GM18498 (cell line): Measurements from ENCODE around the gene MADD.

Experiments
- ATAC-seq: cut with Tn5 transposase; IDR thresholded peaks from one replicate; pipeline ENCODE4 v1.9.1; 2021; ENCODE audit warnings: mild to moderate bottlenecking, moderate library complexity; ENCODE audit not compliant: unreplicated experiment

The MADD gene

DNA sequence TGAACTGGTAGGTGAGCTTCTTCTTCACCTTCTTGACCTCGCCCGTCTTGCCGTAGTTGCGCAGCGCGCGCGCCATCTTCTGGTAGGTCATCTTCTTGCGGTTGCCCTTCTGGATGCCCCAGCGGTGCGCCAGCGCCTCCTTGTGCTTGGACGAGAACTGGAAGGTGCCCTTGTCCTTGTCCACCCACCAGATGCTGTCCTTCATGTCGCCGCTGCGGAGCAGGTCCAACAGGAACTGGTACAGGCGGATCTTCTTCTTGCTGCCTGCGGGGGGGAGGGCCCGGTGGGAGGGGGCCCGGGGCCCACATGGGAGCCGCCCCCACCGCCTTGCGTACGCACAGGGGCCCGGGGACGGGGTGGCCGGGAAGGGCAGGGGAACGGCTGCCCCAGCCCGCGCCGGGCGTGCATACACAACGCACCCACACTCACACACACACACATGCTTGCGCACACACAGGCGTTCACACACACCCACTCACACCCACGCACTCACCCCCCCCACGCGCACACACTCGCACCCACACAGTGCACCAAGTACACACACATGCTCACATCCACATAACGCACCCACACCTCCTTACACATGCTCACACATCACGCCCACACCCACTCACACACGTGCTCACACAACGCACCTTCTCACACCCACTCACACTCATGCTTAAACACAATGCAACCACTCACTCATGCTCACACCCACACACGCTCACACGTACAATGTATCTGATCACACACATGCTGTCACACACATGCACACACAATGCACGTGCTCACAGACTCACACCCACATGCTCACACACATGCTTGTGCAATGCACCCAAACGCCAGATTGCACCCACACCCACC is 85.6 kb downstream of the MADD start:
- ATAC-seq: no peak

DNA sequence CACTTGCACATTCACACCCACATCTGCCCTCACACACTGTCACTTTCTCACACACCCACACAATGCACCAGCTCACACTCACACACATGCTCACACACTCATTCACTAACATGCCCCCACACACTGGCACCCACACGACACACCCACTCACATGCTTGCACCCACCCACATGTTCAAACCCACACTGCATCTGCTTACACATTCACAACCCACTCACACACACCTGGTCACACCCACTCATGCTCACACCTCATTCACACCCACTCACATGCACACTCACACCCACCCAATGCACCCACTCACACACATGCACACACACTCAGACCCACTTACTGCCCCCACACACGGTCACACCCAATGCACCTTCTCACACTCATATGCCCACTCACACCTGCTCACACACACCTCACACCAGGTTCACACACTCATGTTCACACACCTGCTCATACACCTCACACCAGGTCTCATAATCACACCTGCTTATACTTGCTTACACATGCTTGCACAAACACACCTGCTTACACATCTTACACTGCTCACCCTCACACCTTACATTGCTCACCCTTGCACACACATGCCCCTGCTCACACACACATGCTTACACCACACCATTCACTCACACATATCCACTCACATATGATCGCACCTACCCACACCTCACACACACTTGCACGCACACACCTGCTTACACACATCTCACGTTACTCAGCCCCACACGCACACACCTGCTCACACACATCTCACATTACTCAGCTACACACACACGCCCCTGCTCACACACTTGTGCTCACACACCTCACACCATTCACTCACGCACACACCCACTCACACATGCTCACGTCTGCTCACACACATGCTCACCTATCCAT is 86.4 kb downstream of the MADD start:
- no peak for ATAC-seq

DNA sequence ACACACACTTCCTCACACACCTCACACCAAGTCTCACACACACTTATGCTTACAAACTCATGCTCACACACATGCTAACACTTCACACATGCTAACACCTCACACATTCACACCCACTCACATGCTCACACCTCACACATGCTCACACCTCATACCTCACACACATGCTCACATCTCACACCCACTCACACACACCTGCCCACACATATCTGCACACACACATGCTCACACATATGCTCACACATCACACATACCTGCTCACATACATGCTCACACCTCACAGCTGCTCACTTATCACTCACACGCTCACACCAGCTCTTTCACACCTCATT is 87.0 kb downstream of the MADD start:
- no peak for ATAC-seq

DNA sequence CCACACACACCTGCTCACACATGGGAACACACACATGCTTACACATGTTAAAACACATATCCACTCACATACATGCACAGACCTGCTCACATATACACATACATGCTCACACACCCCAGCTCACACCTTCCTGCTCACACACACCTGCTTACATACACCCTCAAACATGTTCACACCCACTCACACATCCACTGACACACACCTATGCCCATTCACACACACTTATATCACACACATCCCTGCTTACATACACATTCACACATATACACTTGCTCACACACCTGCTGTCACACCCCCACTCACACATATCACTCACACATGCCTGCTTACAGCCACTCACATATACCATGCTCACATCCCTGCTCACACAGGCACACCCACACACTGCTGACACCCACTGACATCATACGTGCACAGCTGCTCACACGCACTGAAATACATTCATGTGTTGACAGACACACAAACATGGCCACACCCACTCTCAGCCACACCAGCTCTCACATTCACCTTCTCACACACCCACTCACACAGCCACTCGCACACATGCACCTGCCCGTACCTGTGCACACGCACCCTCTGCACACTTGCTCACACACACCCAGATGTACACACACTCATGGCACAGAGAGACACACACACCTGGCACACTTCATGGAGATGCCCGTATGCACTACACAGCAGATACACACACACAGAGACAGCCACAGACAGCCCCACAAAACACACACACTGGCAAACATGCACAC is 88.2 kb downstream of the MADD start:
- ATAC-seq: no peak

DNA sequence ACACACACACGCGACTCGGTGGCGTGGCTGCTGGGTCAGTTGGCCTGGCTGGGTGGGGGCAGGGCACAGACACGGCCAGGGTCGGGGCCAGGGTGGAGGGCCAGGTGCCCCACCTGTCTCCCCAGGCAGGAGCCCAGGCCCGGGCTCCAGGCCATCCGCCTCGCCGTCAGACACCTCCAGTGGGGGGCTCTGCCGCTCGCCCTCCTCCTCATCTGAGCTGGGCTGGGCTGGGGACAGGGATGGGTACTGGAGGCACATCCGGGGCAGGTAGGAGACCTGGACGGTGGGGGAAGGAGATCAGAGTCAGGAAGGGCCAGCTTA is 88.8 kb downstream of the MADD start:
- ATAC-seq: no peak

DNA sequence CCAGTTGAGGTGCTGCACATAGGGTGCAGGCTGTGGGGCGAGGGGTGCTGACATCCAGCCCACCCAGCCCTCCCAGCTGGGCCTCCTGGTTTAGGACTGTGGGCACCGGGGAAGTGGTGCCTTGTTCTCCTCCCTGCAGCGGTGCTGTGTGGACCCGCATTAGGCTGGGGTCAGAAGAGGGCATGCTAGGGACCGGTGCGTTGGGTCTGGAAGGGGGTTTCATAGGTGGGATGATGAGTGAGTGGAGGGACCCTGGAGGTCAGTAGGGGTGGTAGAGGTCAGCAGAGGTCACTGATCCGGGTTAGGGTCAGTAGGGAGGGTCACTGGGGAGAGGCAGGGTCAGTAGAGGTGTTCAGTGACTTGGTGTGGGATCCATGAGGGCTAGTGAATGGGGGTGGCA is 89.2 kb downstream of the MADD start:
- ATAC-seq: no peak

DNA sequence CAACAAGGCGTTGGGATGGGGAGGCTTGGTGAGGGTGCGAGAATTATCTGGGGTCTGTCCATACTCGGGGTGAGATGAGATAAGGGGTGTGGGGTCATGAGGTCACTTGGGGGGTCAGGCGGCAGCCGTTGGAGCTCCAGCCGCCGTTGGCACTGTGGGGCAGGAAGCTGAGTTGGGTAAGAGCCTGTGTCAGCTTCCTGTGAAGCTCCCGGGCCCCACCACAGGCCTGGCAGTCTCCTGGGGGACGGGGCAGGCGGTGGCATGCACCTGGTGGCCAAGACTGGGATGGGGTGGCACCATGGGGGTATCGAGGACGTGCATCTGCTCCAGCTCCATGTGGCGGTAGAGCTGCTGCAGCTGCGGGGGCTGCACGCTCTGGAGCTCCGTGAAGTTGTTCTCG is 89.7 kb downstream of the MADD start:
- ATAC-seq: no peak

DNA sequence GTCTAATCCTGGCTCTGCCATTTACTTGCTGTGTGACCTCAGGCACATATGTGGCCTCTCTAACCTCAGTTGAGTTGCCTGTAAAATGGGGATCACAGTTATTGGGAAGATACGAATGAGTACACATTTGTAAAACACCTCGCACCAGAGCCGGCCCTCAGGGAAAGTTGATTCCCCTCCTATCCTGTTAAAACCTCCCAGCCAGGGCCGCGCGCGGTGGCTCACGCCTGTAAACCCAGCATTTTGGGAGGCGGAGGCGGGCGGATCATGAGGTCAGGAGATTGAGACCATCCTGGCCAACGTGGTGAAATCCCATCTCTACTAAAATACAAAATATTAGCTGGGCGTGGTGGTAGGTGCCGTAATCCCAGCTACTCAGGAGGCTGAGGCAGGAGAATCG is 90.4 kb downstream of the MADD start:
- ATAC-seq: no peak

DNA sequence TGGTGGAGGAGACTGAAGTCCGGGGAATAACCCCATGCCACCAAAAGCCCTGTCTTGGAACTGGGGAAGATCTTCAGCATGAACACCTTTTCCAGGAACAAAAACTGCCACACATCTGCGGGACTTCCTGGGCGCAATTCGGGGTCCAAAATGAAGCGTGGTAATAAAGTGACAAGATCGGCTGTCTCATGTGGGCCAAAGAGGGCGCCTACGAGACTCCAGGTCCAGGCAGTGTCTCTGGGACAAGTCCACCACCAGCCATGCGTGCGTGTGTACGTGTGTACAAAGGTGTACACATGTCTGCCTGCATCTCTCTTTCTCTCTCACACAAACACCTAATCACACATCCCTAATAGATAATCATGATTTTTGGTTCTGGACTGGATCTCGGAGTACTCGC is 91.5 kb downstream of the MADD start:
- no peak for ATAC-seq

DNA sequence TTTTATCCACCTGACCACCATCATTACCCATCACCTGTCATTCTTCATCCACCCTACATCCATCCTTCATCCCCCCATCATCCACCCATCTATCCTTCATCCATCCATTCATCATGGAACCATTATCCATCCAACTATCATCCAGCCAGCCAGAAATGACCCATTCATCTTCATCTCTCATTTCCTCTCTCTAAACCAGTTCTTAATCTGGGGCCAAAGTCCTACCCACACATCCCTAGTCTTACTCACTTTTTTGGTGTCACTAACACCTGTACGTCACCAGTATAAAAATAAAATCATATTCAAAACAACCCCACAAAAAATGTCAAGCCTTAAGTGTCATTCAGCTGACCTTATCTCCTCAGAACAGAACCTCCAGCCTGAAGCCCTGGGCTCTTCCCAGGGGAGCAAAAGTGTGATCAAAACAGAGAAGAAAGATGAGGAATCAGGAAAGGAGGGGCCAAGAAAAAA is 96.1 kb downstream of the MADD start:
- ATAC-seq: no peak

DNA sequence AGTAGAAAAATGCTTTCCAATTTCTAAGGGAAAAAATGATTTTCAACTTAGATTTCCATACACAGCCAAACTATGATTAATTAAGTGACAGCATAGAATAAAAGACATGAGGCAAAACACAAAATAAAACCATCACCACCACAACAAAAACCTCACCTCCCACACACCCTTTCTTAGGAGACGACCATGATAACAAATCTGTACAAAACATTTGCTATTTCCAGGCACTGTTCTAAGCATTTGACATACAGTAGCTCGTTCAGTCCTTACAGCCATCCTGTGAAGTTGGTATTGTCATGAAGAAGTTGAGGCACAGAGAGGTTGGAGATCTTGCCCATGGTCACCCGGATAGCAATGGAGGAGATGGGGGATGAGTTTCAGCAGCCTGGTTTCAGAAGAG is 99.7 kb downstream of the MADD start:
- no peak for ATAC-seq

DNA sequence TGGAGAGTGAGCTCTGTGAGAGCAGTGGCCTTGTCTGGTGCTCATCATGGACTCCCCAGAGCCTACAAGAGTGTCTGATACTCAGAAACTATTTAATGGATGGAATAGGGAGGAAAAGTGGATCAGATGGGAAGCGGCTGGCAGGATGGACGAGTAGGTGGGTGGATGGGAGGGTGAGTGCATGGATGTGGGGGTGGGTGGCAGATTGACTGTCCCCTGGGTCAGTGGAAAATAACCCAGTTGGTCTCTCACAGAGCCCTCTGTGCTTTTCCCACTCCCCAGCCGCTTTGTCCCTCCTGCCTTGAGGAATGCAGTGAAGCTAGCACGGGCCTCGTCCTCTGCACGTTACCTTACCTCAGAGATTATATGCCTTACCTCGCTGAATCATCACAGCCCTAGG is 102.5 kb downstream of the MADD start:
- no peak for ATAC-seq

DNA sequence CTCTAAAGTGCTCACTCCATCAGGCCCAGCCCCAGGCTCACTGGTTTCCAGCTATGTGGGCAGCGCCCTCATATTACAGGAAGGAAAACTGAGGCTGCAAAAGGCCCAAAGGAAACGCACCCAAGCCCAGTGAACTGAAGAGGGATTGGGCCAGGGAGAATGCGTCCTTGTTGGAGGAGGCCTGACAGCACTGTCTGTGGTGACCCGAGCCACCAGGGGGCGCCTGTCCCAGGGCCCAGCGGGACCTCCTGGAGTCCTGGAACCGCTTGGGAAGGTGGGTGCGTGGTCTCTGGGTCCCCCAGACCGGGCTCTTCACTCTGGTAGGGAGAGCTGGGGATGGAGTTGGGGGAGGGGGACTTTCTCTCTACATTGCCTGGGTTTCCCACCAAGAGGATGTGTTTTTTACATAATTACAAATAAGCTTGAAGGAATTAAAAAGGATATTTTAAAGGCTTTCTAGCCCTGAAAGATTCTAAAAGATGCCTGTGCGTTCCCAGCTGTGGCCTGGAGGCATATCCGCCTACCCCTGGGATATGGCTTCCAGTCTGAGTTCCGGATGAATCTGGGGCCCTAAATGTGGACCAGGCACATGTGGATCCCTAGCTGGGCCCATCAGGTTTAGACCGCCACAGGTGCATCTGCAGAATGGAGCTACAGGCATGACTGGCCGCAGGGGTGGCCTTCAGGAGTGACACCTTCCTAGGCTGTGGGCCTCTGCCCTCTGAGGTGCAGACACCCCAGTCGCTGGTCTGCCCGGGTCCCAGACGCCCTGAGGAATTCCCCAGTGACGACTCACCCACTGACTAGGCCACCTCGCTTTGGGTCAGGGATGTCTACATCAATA is 104.2 kb downstream of the MADD start:
- ATAC-seq: no peak

DNA sequence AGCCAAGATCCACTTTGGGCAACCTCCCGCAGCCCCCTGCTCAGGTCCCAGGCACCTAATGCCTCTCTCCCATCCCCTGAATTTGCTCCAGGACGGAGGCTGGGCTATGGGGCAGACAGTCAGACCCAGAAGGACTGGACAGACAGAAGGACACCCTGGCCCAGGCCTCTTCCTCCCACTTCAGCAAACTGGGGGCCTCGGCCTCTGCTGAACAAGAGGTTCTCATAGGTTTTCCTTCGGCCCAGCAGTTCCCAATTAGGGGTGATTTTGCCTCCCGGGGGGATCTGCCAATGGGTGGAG is 104.7 kb downstream of the MADD start:
- no peak for ATAC-seq

DNA sequence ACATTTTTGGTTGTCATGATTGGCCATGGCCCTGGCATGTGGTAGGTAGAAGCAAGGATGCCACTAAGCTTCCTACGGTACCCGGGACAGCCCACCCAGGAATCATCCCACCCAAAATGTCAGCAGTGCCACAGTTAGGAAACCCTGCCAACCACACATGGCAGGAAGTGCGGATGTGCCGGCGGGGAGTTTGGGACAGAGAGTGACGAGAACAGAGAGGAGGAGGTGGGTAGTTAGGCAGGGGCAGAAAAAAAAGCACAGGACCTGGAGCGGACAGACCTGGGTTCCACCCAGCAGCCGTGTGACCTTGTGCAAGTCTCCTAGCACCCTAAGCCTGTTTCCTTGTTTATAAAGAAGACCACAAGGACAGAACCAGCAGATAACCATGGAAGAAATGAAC is 105.1 kb downstream of the MADD start:
- ATAC-seq: no peak

DNA sequence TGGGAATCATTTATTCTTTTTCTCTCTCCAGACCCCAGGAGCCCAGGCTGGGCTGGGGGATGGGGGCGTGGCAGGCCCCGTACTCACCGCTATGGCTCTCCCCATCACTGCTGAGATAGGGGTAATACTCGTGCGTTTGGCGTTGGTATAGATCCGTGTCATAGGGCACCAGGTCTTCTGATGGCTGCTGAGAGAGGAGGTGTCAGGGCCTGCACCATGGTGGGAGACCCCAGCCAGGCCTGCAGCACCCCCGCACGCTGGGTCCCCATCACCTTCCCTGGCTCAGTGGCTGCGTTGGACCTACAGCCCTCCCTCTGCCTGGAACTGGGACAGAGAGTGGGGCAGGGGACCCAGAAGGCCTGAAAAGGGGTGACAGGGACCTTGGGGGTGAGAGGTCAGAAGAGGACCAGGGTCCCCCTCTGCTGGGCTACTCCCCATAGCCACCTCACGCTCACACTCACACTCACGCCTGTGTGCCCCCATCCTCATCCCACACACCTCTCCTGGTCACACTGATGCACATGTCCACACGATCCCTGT is 105.7 kb downstream of the MADD start:
- no peak for ATAC-seq

DNA sequence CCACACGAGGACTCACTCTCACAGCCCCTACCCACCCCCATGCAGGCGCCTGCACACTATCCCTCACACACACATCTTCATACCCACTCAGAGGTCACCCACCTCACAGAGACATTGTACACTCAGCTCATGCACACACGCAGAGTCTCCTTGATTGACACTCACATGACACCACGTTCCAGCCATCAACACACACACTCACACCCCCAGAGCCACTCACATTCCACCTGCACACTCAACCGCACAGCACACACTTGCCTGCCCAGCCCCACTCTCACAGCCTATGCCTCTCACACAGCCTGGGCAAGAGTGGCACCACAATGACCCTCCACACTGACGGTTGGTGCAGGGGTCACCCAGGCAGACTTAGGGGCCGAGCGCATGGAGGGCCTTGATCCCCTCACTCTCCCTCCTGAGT is 106.2 kb downstream of the MADD start:
- ATAC-seq: no peak

DNA sequence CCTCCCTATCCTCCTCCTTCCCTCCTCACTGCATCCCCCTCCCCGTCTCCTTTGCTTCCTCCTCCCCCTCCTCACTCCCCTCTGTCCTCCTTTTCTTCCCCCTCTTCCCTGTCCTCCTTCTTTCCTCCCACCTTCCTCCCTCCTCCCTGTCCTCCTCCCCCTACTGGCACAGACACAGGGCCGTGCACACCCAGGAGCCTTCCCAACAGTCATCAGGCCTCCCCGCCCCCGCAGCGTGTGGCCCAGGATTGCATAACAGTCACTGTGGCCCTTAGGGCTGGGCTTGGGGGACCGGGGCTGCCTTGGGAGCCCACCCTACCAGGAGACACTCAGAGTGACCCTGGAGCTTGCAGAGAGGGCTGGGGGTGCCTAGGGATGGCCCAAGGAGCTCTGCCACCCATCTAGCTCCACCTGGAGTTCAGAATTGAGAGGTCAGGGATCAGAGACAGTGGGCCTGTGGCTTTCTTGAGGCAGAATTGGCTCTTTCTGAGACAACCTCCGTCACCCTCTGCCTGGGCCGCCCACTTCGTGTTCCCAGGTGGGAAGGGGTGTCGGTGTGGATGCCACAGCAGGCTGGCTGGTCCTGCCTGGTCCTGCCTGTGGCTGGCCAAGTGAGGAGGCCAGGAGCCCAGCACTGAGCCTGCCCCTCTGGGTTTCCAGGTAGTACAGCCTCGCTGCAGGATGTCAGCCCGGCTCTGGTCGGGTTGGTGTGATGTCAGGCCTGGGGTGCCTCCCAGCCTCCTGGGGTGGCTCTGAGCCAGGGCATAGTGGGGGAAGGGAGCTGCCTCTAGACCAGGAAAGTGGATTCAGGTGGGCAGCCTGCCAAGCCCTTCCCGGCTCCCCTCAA is 106.8 kb downstream of the MADD start:
- ATAC-seq: no peak

DNA sequence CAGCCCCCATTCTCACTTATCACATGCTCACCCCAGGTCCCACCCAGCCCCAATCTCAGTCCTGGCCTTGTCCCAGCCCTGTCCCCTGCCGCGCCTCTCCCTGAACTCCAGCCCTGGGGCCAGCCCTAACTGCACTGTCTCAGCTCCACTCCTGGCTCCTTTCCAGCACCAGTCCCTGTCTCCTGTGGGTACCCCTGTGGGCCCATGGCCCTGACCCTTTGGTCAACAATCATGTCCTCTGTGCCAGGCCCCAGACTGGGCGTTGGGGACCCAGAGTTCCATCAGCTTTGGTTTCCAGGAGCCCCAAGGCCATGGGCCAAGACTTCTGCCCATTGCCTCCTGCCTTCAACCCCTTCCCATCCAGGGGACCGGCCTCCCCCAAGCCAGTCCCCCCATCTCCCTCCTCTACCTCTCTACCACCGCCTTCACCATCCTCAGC is 107.7 kb downstream of the MADD start:
- no peak for ATAC-seq
